Measurements from ENCODE around the gene SPACDR.

SPACDR gene

GRCh38 chr7:100484673-100485045 is 20.6 kb upstream of the SPACDR start:
- no peak for DNase-seq

GRCh38 chr7:100483722-100484672 is 19.9 kb upstream of the SPACDR start, which contains the start of gene NYAP1:
TSS of gene NYAP1 (plus strand) at chr7:100483927. CDS start at chr7:100485312, 1,385 bp downstream.
- no peak for DNase-seq

- peak; percentile 76 for DNase-seq
Observed at GRCh38 chr7:100483090-100483721, 19.1 kb upstream of the SPACDR start.

GRCh38 chr7:100482728-100483089 is 18.6 kb upstream of the SPACDR start:
- no peak for DNase-seq

- DNase-seq = no peak
Observed at GRCh38 chr7:100481466-100481865, 17.4 kb upstream of the SPACDR start.

- DNase-seq = peak; percentile 79
Observed at GRCh38 chr7:100478958-100479660, 15.0 kb upstream of the SPACDR start, which contains the start of gene TSC22D4. TSS of gene TSC22D4 (minus strand) at chr7:100479214. CDS start at chr7:100478038, 1,176 bp downstream.

GRCh38 chr7:100477871-100478267 is 13.8 kb upstream of the SPACDR start:
- DNase-seq = no peak

- DNase-seq = no peak
Observed at GRCh38 chr7:100476903-100477870, 13.1 kb upstream of the SPACDR start.

- DNase-seq = no peak
Observed at GRCh38 chr7:100476101-100476780, 12.2 kb upstream of the SPACDR start.

- DNase-seq = no peak
Observed at GRCh38 chr7:100475549-100475948, 11.5 kb upstream of the SPACDR start.

- DNase-seq = no peak
Observed at GRCh38 chr7:100472854-100473499, 8.9 kb upstream of the SPACDR start.

- DNase-seq = no peak
Observed at GRCh38 chr7:100472121-100472851, 8.2 kb upstream of the SPACDR start.

GRCh38 chr7:100471021-100471420 is 7.0 kb upstream of the SPACDR start:
- no peak for DNase-seq

GRCh38 chr7:100469227-100470044 is 5.4 kb upstream of the SPACDR start:
- peak; percentile 79 for DNase-seq

- DNase-seq = no peak
Observed at GRCh38 chr7:100467638-100468373, 3.7 kb upstream of the SPACDR start.

- no peak for DNase-seq
Observed at GRCh38 chr7:100466653-100467605, 2.9 kb upstream of the SPACDR start.

GRCh38 chr7:100465702-100466311 is 1.7 kb upstream of the SPACDR start:
- DNase-seq = no peak

Measured in activated T-cell treated with anti-CD3 and anti-CD28 coated beads for 4 hours (primary cell).